HEK293 (cell line): ENCODE results near the gene GAMT.

Source experiments
- CTCF ChIA-PET: fragments of 350-600 bp; formaldehyde crosslinking; extraction: SDS; loops from one replicate; lab custom pipeline; 2021; ENCODE audit warnings: antibody characterized with exemption; lab: Yijun Ruan, JAX
- POLR2A ChIA-PET: fragments of 300-600 bp; formaldehyde crosslinking; extraction: SDS; loops from one replicate; lab custom pipeline; 2020; ENCODE audit warnings: antibody characterized with exemption, inconsistent platforms; lab: Yijun Ruan, JAX
- H3K27ac ChIP-seq: fragments of 200-500 bp; sonication (Bioruptor generic); 2 replicates; pipeline ENCODE4 v1.5.1; 2014; ENCODE audit warnings: low read depth, low read length, control low read depth, inconsistent platforms; ENCODE audit errors: extremely low read depth
- H3K36me3 ChIP-seq, 2 experiments: fragments of 200-500 bp in 1 of 2; sonication (Bioruptor generic) in 1 of 2; 1 replicate in 1 of 2; 2 replicates in 1 of 2; pipeline ENCODE4 v1.5.1; 2014 to 2017; ENCODE audit warnings: inconsistent platforms in 2 of 2, low read length in 2 of 2; ENCODE audit not compliant: control insufficient read depth in 2 of 2, insufficient read depth in 1 of 2
- H3K4me1 ChIP-seq: fragments of 200-500 bp; sonication (Bioruptor generic); 2 replicates; pipeline ENCODE4 v1.5.1; 2014; ENCODE audit warnings: mild to moderate bottlenecking, low read length, inconsistent platforms; ENCODE audit not compliant: control insufficient read depth, insufficient read depth
- H3K4me3 ChIP-seq: 2 replicates; pipeline ENCODE4 v1.5.1; 2011; ENCODE audit warnings: low read depth, mild to moderate bottlenecking, control low read depth, low read length, moderate library complexity
- H3K9me3 ChIP-seq: fragments of 200-500 bp; sonication (Bioruptor generic); 2 replicates; pipeline ENCODE4 v1.5.1; 2014; ENCODE audit warnings: low read depth, low read length, inconsistent platforms; ENCODE audit not compliant: control insufficient read depth, insufficient read depth
- EGR2 ChIP-seq: fragments of 450-650 bp; formaldehyde crosslinking; IDR thresholded peaks from 2 replicates; pipeline ENCODE4 v1.5.1; 2016; ENCODE audit warnings: low read depth, missing biosample characterization, missing genetic modification characterization
- GLI2 ChIP-seq: fragments of 450-650 bp; formaldehyde crosslinking; IDR thresholded peaks from 2 replicates; pipeline ENCODE4; 2017; ENCODE audit warnings: missing biosample characterization, missing genetic modification characterization, low read depth, borderline replicate concordance
- KLF10 ChIP-seq: fragments of 450-650 bp; IDR thresholded peaks from 2 replicates; pipeline ENCODE4 v1.5.1; 2018; ENCODE audit warnings: missing biosample characterization, mild to moderate bottlenecking, missing genetic modification characterization
- PATZ1 ChIP-seq: fragments of 450-650 bp; formaldehyde crosslinking; IDR thresholded peaks from 2 replicates; pipeline ENCODE4 v1.5.1; 2016; ENCODE audit warnings: missing biosample characterization, missing genetic modification characterization
- SALL2 ChIP-seq: fragments of 450-650 bp; formaldehyde crosslinking; IDR thresholded peaks from 2 replicates; pipeline ENCODE4 v1.5.0; 2017; ENCODE audit warnings: missing biosample characterization, mild to moderate bottlenecking, missing genetic modification characterization, borderline replicate concordance
- SP2 ChIP-seq: fragments of 450-650 bp; formaldehyde crosslinking; IDR thresholded peaks from 2 replicates; pipeline ENCODE4 v1.5.1; 2016; ENCODE audit warnings: missing biosample characterization, missing genetic modification characterization
- SP3 ChIP-seq: fragments of 450-650 bp; formaldehyde crosslinking; IDR thresholded peaks from 2 replicates; pipeline ENCODE4 v1.5.1; 2016; ENCODE audit warnings: missing biosample characterization, missing genetic modification characterization
- ZBTB21 ChIP-seq: fragments of 450-650 bp; formaldehyde crosslinking; IDR thresholded peaks from 2 replicates; pipeline ENCODE4 v1.5.1; 2017; ENCODE audit warnings: missing biosample characterization, missing genetic modification characterization
- ZBTB49 ChIP-seq: fragments of 450-650 bp; formaldehyde crosslinking; IDR thresholded peaks from 2 replicates; pipeline ENCODE4 v1.5.1; 2016; ENCODE audit warnings: missing biosample characterization, missing genetic modification characterization, low read depth
- ZNF169 ChIP-seq: fragments of 450-650 bp; formaldehyde crosslinking; IDR thresholded peaks from 2 replicates; pipeline ENCODE4 v1.5.1; 2016; ENCODE audit warnings: missing biosample characterization, missing genetic modification characterization
- ZNF175 ChIP-seq: fragments of 450-650 bp; formaldehyde crosslinking; IDR thresholded peaks from 2 replicates; pipeline ENCODE4 v1.5.1; 2016; ENCODE audit warnings: missing biosample characterization, missing genetic modification characterization
- ZNF311 ChIP-seq: fragments of 450-650 bp; formaldehyde crosslinking; IDR thresholded peaks from 2 replicates; pipeline ENCODE4 v1.5.1; 2017; ENCODE audit warnings: missing biosample characterization, missing genetic modification characterization, borderline replicate concordance
- ZNF416 ChIP-seq: fragments of 450-650 bp; formaldehyde crosslinking; IDR thresholded peaks from 2 replicates; pipeline ENCODE4 v1.5.1; 2016; ENCODE audit warnings: missing biosample characterization, missing genetic modification characterization
- ZNF624 ChIP-seq: fragments of 450-650 bp; formaldehyde crosslinking; IDR thresholded peaks from 2 replicates; pipeline ENCODE4 v1.5.1; 2017; ENCODE audit warnings: missing biosample characterization, missing genetic modification characterization
- TF ChIP-seq, protein P1 (sequence below): fragments of 450-650 bp; formaldehyde crosslinking; IDR thresholded peaks from 2 replicates; pipeline ENCODE4 v1.5.1; 2016; ENCODE audit warnings: missing biosample characterization, missing genetic modification characterization, borderline replicate concordance
- TF ChIP-seq, protein P2 (sequence below): fragments of 450-650 bp; formaldehyde crosslinking; IDR thresholded peaks from 2 replicates; pipeline ENCODE4 v1.5.1; 2017; ENCODE audit warnings: missing biosample characterization, missing genetic modification characterization

The GAMT gene

DNA sequence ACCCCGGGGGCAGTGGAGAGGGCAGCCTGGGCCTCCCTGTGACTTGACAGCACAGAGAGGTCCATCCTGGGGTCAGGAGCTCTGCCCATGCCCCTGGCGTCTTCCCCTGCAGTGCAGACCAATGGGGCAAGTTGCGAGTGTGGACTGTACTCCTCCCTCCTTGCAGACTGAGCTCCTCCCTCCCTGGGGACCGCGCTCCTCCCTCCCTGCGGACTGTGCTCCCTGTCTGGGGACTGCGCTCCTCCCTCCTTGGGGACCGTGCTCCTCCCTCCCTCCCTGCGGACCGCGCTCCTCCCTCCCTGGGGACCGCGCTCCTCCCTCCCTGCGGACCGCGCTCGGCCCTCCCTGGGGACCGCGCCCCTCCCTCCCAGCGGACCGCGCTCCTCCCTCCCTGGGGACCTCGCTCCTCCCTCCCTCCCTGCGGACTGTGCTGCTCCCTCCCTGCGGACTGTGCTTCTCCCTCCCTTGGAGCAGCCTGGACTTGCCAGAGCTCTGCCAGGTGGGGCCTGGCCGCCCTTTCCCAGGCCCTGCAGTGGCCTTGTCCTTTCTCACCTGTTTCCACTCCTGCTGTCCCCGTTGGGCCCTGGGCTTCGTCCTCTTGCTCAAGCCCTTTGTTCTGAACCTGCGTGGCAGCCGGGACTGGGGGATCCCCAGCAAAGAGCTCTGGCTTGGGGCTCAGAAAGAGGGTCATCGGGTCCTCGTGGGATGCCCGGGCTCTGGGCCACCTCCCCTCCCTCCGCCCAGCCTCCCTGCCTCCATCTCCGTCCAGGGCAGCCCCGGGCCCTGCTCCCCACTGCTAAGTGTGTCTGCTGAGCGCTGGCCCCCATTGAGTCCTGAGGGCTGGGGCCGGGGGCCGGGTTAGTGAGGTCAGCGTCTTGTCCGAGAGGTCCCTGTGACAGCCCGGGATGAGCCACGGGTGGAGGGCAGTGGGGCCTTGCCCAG is 6.8 kb downstream of the GAMT start (continued):
- TF ChIP-seq ZBTB49 (tag by site-specific recombination) (no peak), PATZ1 (peak; percentile 20; the same call in 1 of the 2 replicates), SP2 (tag by site-specific recombination) (peak; percentile 38)
- TF ChIP-seq, all 188 proteins: peak for 19

DNA sequence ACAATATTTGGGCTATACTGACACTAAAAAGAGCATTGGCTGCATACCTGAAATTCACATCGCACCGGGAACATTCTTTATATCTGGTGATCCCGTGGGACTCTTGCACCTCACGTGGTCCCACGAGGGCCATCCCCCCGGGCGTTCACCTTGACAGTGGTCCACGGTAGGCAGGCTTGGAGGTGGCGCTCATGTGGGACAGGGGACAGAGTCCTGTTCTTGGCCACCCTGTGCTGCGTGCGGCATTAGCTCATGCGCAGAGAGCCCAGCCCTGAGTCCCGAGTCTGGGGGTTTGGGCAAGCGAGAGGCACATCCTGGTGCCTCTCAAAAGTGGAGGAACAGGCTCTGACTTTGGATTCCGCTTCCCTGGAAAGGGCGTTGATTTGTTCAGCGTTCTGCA is 7.5 kb downstream of the GAMT start:
- no peaks in the 10 kb centered on the region for H3K9me3 ChIP-seq
- no peak overlapping the region for H3K4me3 ChIP-seq
- ChIA-PET POLR2A (no interaction called here), CTCF (interaction anchor here (1.0 kb wide), 1 partner anchor 115 kb away, joined by 3 read pairs; no protein-coding TSS in a partner anchor)
- H3K27ac ChIP-seq, result no peak overlapping the region
- H3K36me3 ChIP-seq, result peaks cover 0 to 60% of the 10 kb centered on the region in 2 experiments; a peak in 2 of 3 replicates
- H3K4me1 ChIP-seq, result no peaks in the 10 kb centered on the region
- TF ChIP-seq, protein P1, sequence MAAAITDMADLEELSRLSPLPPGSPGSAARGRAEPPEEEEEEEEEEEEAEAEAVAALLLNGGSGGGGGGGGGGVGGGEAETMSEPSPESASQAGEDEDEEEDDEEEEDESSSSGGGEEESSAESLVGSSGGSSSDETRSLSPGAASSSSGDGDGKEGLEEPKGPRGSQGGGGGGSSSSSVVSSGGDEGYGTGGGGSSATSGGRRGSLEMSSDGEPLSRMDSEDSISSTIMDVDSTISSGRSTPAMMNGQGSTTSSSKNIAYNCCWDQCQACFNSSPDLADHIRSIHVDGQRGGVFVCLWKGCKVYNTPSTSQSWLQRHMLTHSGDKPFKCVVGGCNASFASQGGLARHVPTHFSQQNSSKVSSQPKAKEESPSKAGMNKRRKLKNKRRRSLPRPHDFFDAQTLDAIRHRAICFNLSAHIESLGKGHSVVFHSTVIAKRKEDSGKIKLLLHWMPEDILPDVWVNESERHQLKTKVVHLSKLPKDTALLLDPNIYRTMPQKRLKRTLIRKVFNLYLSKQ, result no peak
- TF ChIP-seq ZNF624 (tag by site-specific recombination) (no peak), ZNF175 (no peak), PATZ1 (no peak), ZNF311 (no peak), SALL2 (tag by site-specific recombination) (no peak), GLI2 (tag by site-specific recombination) (no peak), ZNF416 (no peak), EGR2 (no peak), ZBTB21 (no peak), ZNF169 (tag by site-specific recombination) (no peak), KLF10 (tag by site-specific recombination) (no peak), SP3 (tag by site-specific recombination) (no peak)
- TF ChIP-seq, protein P2, sequence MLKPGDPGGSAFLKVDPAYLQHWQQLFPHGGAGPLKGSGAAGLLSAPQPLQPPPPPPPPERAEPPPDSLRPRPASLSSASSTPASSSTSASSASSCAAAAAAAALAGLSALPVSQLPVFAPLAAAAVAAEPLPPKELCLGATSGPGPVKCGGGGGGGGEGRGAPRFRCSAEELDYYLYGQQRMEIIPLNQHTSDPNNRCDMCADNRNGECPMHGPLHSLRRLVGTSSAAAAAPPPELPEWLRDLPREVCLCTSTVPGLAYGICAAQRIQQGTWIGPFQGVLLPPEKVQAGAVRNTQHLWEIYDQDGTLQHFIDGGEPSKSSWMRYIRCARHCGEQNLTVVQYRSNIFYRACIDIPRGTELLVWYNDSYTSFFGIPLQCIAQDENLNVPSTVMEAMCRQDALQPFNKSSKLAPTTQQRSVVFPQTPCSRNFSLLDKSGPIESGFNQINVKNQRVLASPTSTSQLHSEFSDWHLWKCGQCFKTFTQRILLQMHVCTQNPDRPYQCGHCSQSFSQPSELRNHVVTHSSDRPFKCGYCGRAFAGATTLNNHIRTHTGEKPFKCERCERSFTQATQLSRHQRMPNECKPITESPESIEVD (tag by site-specific recombination), result no peak
